Esophagus muscularis mucosa (tissue), 3 donors: Measurements from ENCODE around the gene ALDOA.

ENCODE experiments used
- CTCF ChIP-seq, 3 experiments: fragments of 200-600 bp in 2 of 3; fragments of 450-650 bp in 1 of 3; sonication (generic) in 2 of 3; IDR thresholded peaks; one replicate each; pipeline ENCODE4 v1.5.1; 2017 to 2019; ENCODE audit warnings: antibody characterized with exemption in 3 of 3, mild to moderate bottlenecking in 2 of 3, moderate library complexity in 1 of 3
- POLR2A ChIP-seq: fragments of 450-650 bp; IDR thresholded peaks from one replicate; pipeline ENCODE4 v1.6.1; 2017; ENCODE audit warnings: antibody characterized with exemption, moderate library complexity, mild to moderate bottlenecking, low read depth
- POLR2AphosphoS5 ChIP-seq, 2 donors: sonication (generic); formaldehyde crosslinking; IDR thresholded peaks; one replicate each; pipeline ENCODE4 v1.6.1; 2017; ENCODE audit warnings: antibody characterized with exemption in 2 of 2

GRCh38 chr16:30090610-30091331 is 25.2 kb downstream of the ALDOA start:
- TF ChIP-seq CTCF (IDR thresholded peaks at IDR 0.05) (no peak), POLR2A (no peak), POLR2AphosphoS5 (IDR thresholded peaks at IDR 0.05) (no peak)
